Stomach (tissue), 19 donors: ENCODE measurements around the gene TBX3. TPM values are rescaled to one million over a fixed set of nuclear protein-coding genes. Genes with fewer than 3 reads are reported as not detected.

Experiments
- DNase-seq, 2 donors: peaks; one replicate each; pipeline versions ENCODE4 v3.0.0 to v3.0.0-alpha.2; 2013 to 2019
- H3K27ac ChIP-seq, 5 donors: fragments of 200-600 bp in 4 of 5; sonication (generic) in 4 of 5; one replicate each; pipeline ENCODE4 v1.5.1; 2013 to 2019; ENCODE audit warnings: mild to moderate bottlenecking in 1 of 5, moderate library complexity in 1 of 5
- H3K27me3 ChIP-seq, 3 donors: fragments of 200-600 bp; sonication (generic); one replicate each; pipeline ENCODE4 v1.5.1; 2017 to 2019; ENCODE audit warnings: mixed run types in 1 of 3
- H3K36me3 ChIP-seq, 4 donors: fragments of 200-600 bp; sonication (generic); 1 replicate in 3 of 4; 2 replicates in 1 of 4; pipeline ENCODE4 v1.5.1; 2016 to 2019
- H3K4me1 ChIP-seq, 4 donors: fragments of 200-600 bp; sonication (generic); one replicate each; pipeline ENCODE4 v1.5.1; 2016 to 2019
- H3K4me3 ChIP-seq, 4 donors: fragments of 200-600 bp; sonication (generic) in 3 of 4; one replicate each; pipeline ENCODE4 v1.5.1; 2016 to 2019; ENCODE audit warnings: mild to moderate bottlenecking in 1 of 4
- H3K9me3 ChIP-seq, 4 donors: fragments of 200-600 bp; sonication (generic); one replicate each; pipeline ENCODE4 v1.5.1; 2016 to 2019
- CTCF ChIP-seq, 7 experiments: fragments of 450-650 bp in 4 of 7; fragments of 200-600 bp in 3 of 7; sonication (generic) in 3 of 7; IDR thresholded peaks; one replicate each; pipeline ENCODE4 v1.5.1; 2016 to 2019; ENCODE audit warnings: antibody characterized with exemption in 7 of 7, control low read depth in 2 of 7, mild to moderate bottlenecking in 1 of 7
- EP300 ChIP-seq: sonication (generic); formaldehyde crosslinking; IDR thresholded peaks from one replicate; pipeline ENCODE4 v1.6.1; 2017; ENCODE audit warnings: antibody characterized with exemption
- POLR2A ChIP-seq, 4 donors: fragments of 450-650 bp; IDR thresholded peaks; one replicate each; pipeline ENCODE4 v1.6.1; 2016; ENCODE audit warnings: antibody characterized with exemption in 4 of 4, control low read depth in 2 of 4, mild to moderate bottlenecking in 1 of 4, moderate library complexity in 1 of 4
- POLR2AphosphoS5 ChIP-seq, 3 donors: sonication (generic); formaldehyde crosslinking; IDR thresholded peaks; one replicate each; pipeline ENCODE4 v1.6.1; 2016; ENCODE audit warnings: antibody characterized with exemption in 3 of 3
- WGBS, 5 donors: extraction: QIAGEN DNeasy Blood & Tissue Kit in 3 of 5; methylation state at CpG; one replicate each; pipeline versions ENCODE4 v1.1.5 to v1.1.7; 2013 to 2018; 5-methylcytosine and 5-hydroxymethylcytosine counted together
- intact Hi-C: fragments of 100-400 bp; cut with DNase I; formaldehyde crosslinking; loops from one replicate; pipeline ENCODE4 v1.15.1; 2023; ENCODE audit warnings: low total_unique reads
- long read RNA-seq, 10 donors: transcript quantifications; one replicate each; lab custom pipeline, GENCODE V29; 2026
- polyA plus RNA-seq, 3 donors: library from polyadenylated mRNA; stranded (reverse); fragments of 200-250 nt; gene quantifications; one replicate each; pipeline ENCODE4 v1.2.3, GENCODE V29; 2013
- total RNA-seq, 5 donors: library from RNA; depleted of rRNA; stranded (reverse); fragments of >200 nt; gene quantifications; one replicate each; pipeline versions ENCODE4 v1.1.0 to v1.2.3, GENCODE V29; 2014 to 2016
- donor health status: healthy with polysubstance abuse.
- donor health status: Bipolar disorder and iron deficiency.
- donor health status: healthy.

The TBX3 gene
- 10 to 100 TPM in 2 of 5 donors, 1 to 10 TPM in 2, not detected in 1; 5.7 to 12.7 (median 10.3) TPM for total RNA-seq
- 1 to 10 TPM; 2.5 to 4.9 (median 3.5) TPM for polyA plus RNA-seq
- long read RNA-seq, donor 1, full-length matches to known transcripts: 2 of 2 reads
- long read RNA-seq, donor 1, partial matches to known transcripts: 0 of 2 reads
- long read RNA-seq, donor 1, other reads (novel, unspliced or antisense): 0 of 2 reads
- long read RNA-seq, donor 2, full-length matches to known transcripts: 5 of 5 reads
- long read RNA-seq, donor 2, partial matches to known transcripts: 0 of 5 reads
- long read RNA-seq, donor 2, other reads (novel, unspliced or antisense): 0 of 5 reads
- long read RNA-seq, donor 3, full-length matches to known transcripts: 2 of 2 reads
- long read RNA-seq, donor 3, partial matches to known transcripts: 0 of 2 reads
- long read RNA-seq, donor 3, other reads (novel, unspliced or antisense): 0 of 2 reads
- long read RNA-seq, donor 4: 0 reads
- long read RNA-seq, donor 5, full-length matches to known transcripts: 10 of 41 reads
- long read RNA-seq, donor 5, partial matches to known transcripts: 31 of 41 reads
- long read RNA-seq, donor 5, other reads (novel, unspliced or antisense): 0 of 41 reads
- long read RNA-seq, donor 6, full-length matches to known transcripts: 4 of 45 reads
- long read RNA-seq, donor 6, partial matches to known transcripts: 41 of 45 reads
- long read RNA-seq, donor 6, other reads (novel, unspliced or antisense): 0 of 45 reads
- long read RNA-seq, donor 7, full-length matches to known transcripts: 1 of 1 reads
- long read RNA-seq, donor 7, partial matches to known transcripts: 0 of 1 reads
- long read RNA-seq, donor 7, other reads (novel, unspliced or antisense): 0 of 1 reads
- long read RNA-seq, donor 8, partial matches to known transcripts: 0 of 5 reads
- long read RNA-seq, donor 8, other reads (novel, unspliced or antisense): 0 of 5 reads
- long read RNA-seq, donor 9, full-length matches to known transcripts: 5 of 5 reads
- long read RNA-seq, donor 9, partial matches to known transcripts: 0 of 5 reads
- long read RNA-seq, donor 9, other reads (novel, unspliced or antisense): 0 of 5 reads
- long read RNA-seq, donor 10: 0 reads

GRCh38 chr12:114684098-114684869, at the start of gene TBX3:
TSS of gene TBX3 (minus strand) at chr12:114684175. CDS start at chr12:114683200, 975 bp downstream.
- peak; percentile 79 to 97 for DNase-seq
- no peaks in the 10 kb centered on the region for H3K36me3 ChIP-seq
- H3K27ac ChIP-seq: peak within 1 kb of the TSS; percentile 52 to 90 (median 87)
- 0 to 4% (median 1%) methylated on average over 59 to 75 of the region's 76 CpGs for WGBS, 5 donors
- TF ChIP-seq CTCF (IDR thresholded peaks at IDR 0.05): peak in 4 of 7 experiments; percentile 22 to 60 (median 51)
- TF ChIP-seq POLR2AphosphoS5 (IDR thresholded peaks at IDR 0.05): peak; percentile 75 to 84 (median 78)
- TF ChIP-seq EP300: no peak
- TF ChIP-seq POLR2A (IDR thresholded peaks at IDR 0.05): peak in 1 of 4 donors; percentile 72
- H3K4me1 ChIP-seq: peaks cover 13 to 43% (median 43%) of the 10 kb centered on the region in 4 donors
- H3K9me3 ChIP-seq: no peaks in the 10 kb centered on the region
- intact Hi-C loops: no loop called here
- peak within 1 kb of the TSS; percentile 46 to 58 (median 51) for H3K4me3 ChIP-seq
- peaks cover 0 to 100% (median 56%) of the 10 kb centered on the region in 3 donors for H3K27me3 ChIP-seq

GRCh38 chr12:114732426-114733030, 48.6 kb upstream of the TBX3 start:
- Histone ChIP-seq H3K36me3 (no peaks in the 10 kb centered on the region), H3K4me1 (peaks cover 0 to 17% (median 14%) of the 10 kb centered on the region in 4 donors), H3K27me3 (peaks cover 0 to 44% (median 12%) of the 10 kb centered on the region in 3 donors), H3K4me3 (no peak overlapping the region), H3K9me3 (no peaks in the 10 kb centered on the region), H3K27ac (no peak overlapping the region)
- WGBS, 5 donors: 49 to 59% (median 56%) methylated on average over 3 to 4 of the region's 4 CpGs
- TF ChIP-seq POLR2A (IDR thresholded peaks at IDR 0.05): no peak
- no peak for TF ChIP-seq EP300
- no peak for TF ChIP-seq CTCF (IDR thresholded peaks at IDR 0.05)
- no peak for TF ChIP-seq POLR2AphosphoS5 (IDR thresholded peaks at IDR 0.05)
- intact Hi-C loops: no loop called here
- DNase-seq: no peak

GRCh38 chr12:114729731-114730130, 45.8 kb upstream of the TBX3 start:
- H3K27ac ChIP-seq: no peak overlapping the region
- intact Hi-C loops: no loop called here
- WGBS, 5 donors: 74 to 86% (median 79%) methylated on average over 3 of the region's 3 CpGs
- TF ChIP-seq POLR2A (IDR thresholded peaks at IDR 0.05) (no peak), EP300 (no peak), POLR2AphosphoS5 (IDR thresholded peaks at IDR 0.05) (no peak), CTCF (IDR thresholded peaks at IDR 0.05) (no peak)
- no peak overlapping the region for H3K4me3 ChIP-seq
- H3K9me3 ChIP-seq: no peaks in the 10 kb centered on the region
- peaks cover 0 to 17% (median 0%) of the 10 kb centered on the region in 3 donors for H3K27me3 ChIP-seq
- H3K4me1 ChIP-seq: no peaks in the 10 kb centered on the region
- DNase-seq: no peak
- H3K36me3 ChIP-seq: no peaks in the 10 kb centered on the region
